ENCODE results near the gene SKIL.
"Not testable (repeated sequence)": the region's sequence is repeated elsewhere in the genome, so short reads cannot be mapped to it uniquely, and the experiment has no call there.

GRCh38 chr3:170327868-170328548 lies 29.5 kb upstream of the SKIL start:
- TF ChIP-seq CTCF, POLR2A (IDR thresholded peaks at IDR 0.05): not testable (repeated sequence)
